Liver (tissue), 9 donors: ENCODE results near the gene TRAPPC2L. TPM values are rescaled to one million over a fixed set of nuclear protein-coding genes. Genes with fewer than 3 reads are reported as not detected.

Experiments used
- DNase-seq: peaks from one replicate; pipeline ENCODE4 v3.0.0-alpha.2; 2017; ENCODE audit warnings: low spot score
- H3K27ac ChIP-seq, 2 donors: one replicate each; pipeline ENCODE4 v1.7.0; 2013; ENCODE audit warnings: inconsistent platforms in 2 of 2, low read length in 2 of 2, control low read depth in 1 of 2, low read depth in 1 of 2, mild to moderate bottlenecking in 1 of 2
- H3K27me3 ChIP-seq, 4 donors: one replicate each; pipeline versions ENCODE4 v1.6.1 to v1.7.0; 2013; ENCODE audit warnings: low read length in 3 of 4, inconsistent platforms in 1 of 4, mild to moderate bottlenecking in 1 of 4, moderate library complexity in 1 of 4; ENCODE audit not compliant: control insufficient read depth in 4 of 4, insufficient read depth in 4 of 4
- H3K36me3 ChIP-seq, 4 donors: one replicate each; pipeline versions ENCODE4 v1.6.1 to v1.7.0; 2013; ENCODE audit warnings: low read length in 3 of 4, mild to moderate bottlenecking in 3 of 4, low read depth in 1 of 4, moderate library complexity in 1 of 4; ENCODE audit not compliant: control insufficient read depth in 4 of 4, insufficient read depth in 3 of 4
- H3K4me1 ChIP-seq, 4 donors: one replicate each; pipeline versions ENCODE4 v1.6.1 to v1.7.0; 2013; ENCODE audit warnings: low read length in 3 of 4, mild to moderate bottlenecking in 3 of 4, moderate library complexity in 1 of 4; ENCODE audit not compliant: control insufficient read depth in 4 of 4, insufficient read depth in 4 of 4
- H3K4me3 ChIP-seq, 3 donors: one replicate each; pipeline versions ENCODE4 v1.6.1 to v1.7.0; 2013; ENCODE audit warnings: low read length in 3 of 3, control low read depth in 1 of 3, low read depth in 1 of 3, mild to moderate bottlenecking in 1 of 3
- H3K9ac ChIP-seq, 2 donors: one replicate each; pipeline ENCODE4 v1.7.0; 2013; ENCODE audit warnings: low read length in 2 of 2, mild to moderate bottlenecking in 2 of 2, moderate library complexity in 2 of 2, control low read depth in 1 of 2, low read depth in 1 of 2
- H3K9me3 ChIP-seq, 4 donors: one replicate each; pipeline versions ENCODE4 v1.6.1 to v1.7.0; 2013; ENCODE audit warnings: low read length in 3 of 4; ENCODE audit not compliant: control insufficient read depth in 4 of 4
- ATF3 ChIP-seq: IDR thresholded peaks from 2 replicates; pipeline ENCODE4 v1.6.1; 2016; ENCODE audit warnings: antibody characterized with exemption
- CTCF ChIP-seq: fragments of 150-350 bp; IDR thresholded peaks from 2 replicates; pipeline ENCODE4 v1.5.1; 2017; ENCODE audit warnings: improper control_type of control experiment, low read depth, low read length; ENCODE audit not compliant: missing input control
- FOXA2 ChIP-seq: IDR thresholded peaks from 2 replicates; pipeline ENCODE4 v1.6.1; 2016; ENCODE audit warnings: antibody characterized with exemption
- GABPA ChIP-seq, 2 donors: IDR thresholded peaks in 1 of 2; conservative IDR thresholded peaks in 1 of 2; 2 replicates each; pipeline ENCODE4 v1.6.1; 2016; ENCODE audit warnings: antibody characterized with exemption in 2 of 2, mild to moderate bottlenecking in 1 of 2, moderate library complexity in 1 of 2
- HNF4A ChIP-seq, 2 donors: conservative IDR thresholded peaks; 2 replicates each; pipeline ENCODE4 v1.6.1; 2016; ENCODE audit warnings: antibody characterized with exemption in 2 of 2, mild to moderate bottlenecking in 2 of 2
- HNF4G ChIP-seq: IDR thresholded peaks from 2 replicates; pipeline ENCODE4 v1.6.1; 2016; ENCODE audit warnings: antibody characterized with exemption
- JUND ChIP-seq, 2 donors: IDR thresholded peaks; 2 replicates each; pipeline ENCODE4 v1.6.1; 2016; ENCODE audit warnings: antibody characterized with exemption in 2 of 2
- MAX ChIP-seq: IDR thresholded peaks from 2 replicates; pipeline ENCODE4 v1.6.1; 2016; ENCODE audit warnings: antibody characterized with exemption
- NR2F2 ChIP-seq: IDR thresholded peaks from 2 replicates; pipeline ENCODE4 v1.6.1; 2016; ENCODE audit warnings: antibody characterized with exemption
- RXRA ChIP-seq, 2 donors: IDR thresholded peaks; 2 replicates each; pipeline ENCODE4 v1.6.1; 2017 to 2018; ENCODE audit warnings: antibody characterized with exemption in 2 of 2, mild to moderate bottlenecking in 1 of 2
- SP1 ChIP-seq: IDR thresholded peaks from 2 replicates; pipeline ENCODE4 v1.6.1; 2018; ENCODE audit warnings: antibody characterized with exemption, mild to moderate bottlenecking
- TAF1 ChIP-seq: conservative IDR thresholded peaks from 2 replicates; pipeline ENCODE4 v1.6.1; 2016; ENCODE audit warnings: antibody characterized with exemption, mild to moderate bottlenecking
- YY1 ChIP-seq: IDR thresholded peaks from 2 replicates; pipeline ENCODE4 v1.6.1; 2016; ENCODE audit warnings: antibody characterized with exemption, mild to moderate bottlenecking
- ZBTB33 ChIP-seq: IDR thresholded peaks from 2 replicates; pipeline ENCODE4 v1.6.1; 2016; ENCODE audit warnings: antibody characterized with exemption
- WGBS: extraction: QIAGEN DNeasy Blood & Tissue Kit; methylation state at CpG from one replicate; pipeline ENCODE4 v1.1.7; 2013; 5-methylcytosine and 5-hydroxymethylcytosine counted together
- polyA plus RNA-seq, 2 donors: library from polyadenylated mRNA; stranded (reverse) in 1 of 2; unstranded in 1 of 2; fragments of 200-250 nt in 1 of 2; fragments of >200 nt in 1 of 2; fragmentation: Nextera tagmentation in 1 of 2; extraction: Ambion mirVana in 1 of 2; gene quantifications; one replicate each; pipeline versions ENCODE4 v1.2.1 to v1.2.3, GENCODE V29; 2013 to 2015
- total RNA-seq, 2 donors: library from RNA; depleted of rRNA; stranded (reverse); fragments of >200 nt; gene quantifications; one replicate each; pipeline ENCODE4 v1.2.3, GENCODE V29; 2014
- donor health status: healthy.
- donor health status: healthy.
- donor health status: healthy.
- donor health status: healthy.
- donor health status: healthy.

The TRAPPC2L gene
- total and polyA plus RNA-seq, 4 donors = 16.3 to 59.4 (median 22.2) TPM

- no peak overlapping the region for H3K9ac ChIP-seq
- TF ChIP-seq HNF4A (conservative IDR thresholded peaks at IDR 0.05) (no peak), SP1 (no peak), ATF3 (no peak), ZBTB33 (no peak), GABPA (IDR thresholded peaks at IDR 0.05 in 1 of 2, conservative IDR thresholded peaks at IDR 0.05 in 1 of 2) (no peak), MAX (no peak), FOXA2 (no peak), NR2F2 (no peak), TAF1 (no peak)
- no peak overlapping the region for H3K4me3 ChIP-seq
- WGBS = 82% methylated on average over 21 of the region's 21 CpGs
- no peaks in the 10 kb centered on the region for H3K36me3 ChIP-seq
- H3K27ac ChIP-seq = no peak overlapping the region
- no peak for DNase-seq
- no peaks in the 10 kb centered on the region for H3K9me3 ChIP-seq
- H3K27me3 ChIP-seq = no peaks in the 10 kb centered on the region
- H3K4me1 ChIP-seq = no peaks in the 10 kb centered on the region
Measured at GRCh38 chr16:88904676-88905365, 47.9 kb downstream of the TRAPPC2L start.

GRCh38 chr16:88905563-88905962 is 48.6 kb downstream of the TRAPPC2L start:
- Histone ChIP-seq H3K9me3 (no peaks in the 10 kb centered on the region), H3K27ac (no peak overlapping the region), H3K4me1 (no peaks in the 10 kb centered on the region), H3K27me3 (no peaks in the 10 kb centered on the region), H3K9ac (no peak overlapping the region), H3K36me3 (no peaks in the 10 kb centered on the region), H3K4me3 (no peak overlapping the region)
- WGBS = 32% methylated on average over 13 of the region's 13 CpGs
- no peak for TF ChIP-seq TAF1
- TF ChIP-seq HNF4G = no peak
- no peak for TF ChIP-seq CTCF
- TF ChIP-seq ZBTB33 = no peak
- TF ChIP-seq NR2F2 = no peak
- TF ChIP-seq ATF3 = no peak
- TF ChIP-seq RXRA (IDR thresholded peaks at IDR 0.05) = no peak
- TF ChIP-seq YY1 = no peak
- TF ChIP-seq JUND (IDR thresholded peaks at IDR 0.05) = no peak
- no peak for TF ChIP-seq MAX
- peak; percentile 47 for DNase-seq
